HepG2 (cell line): Measurements from ENCODE around the gene GLOD5.

Experiments
- REST ChIP-seq, 2 experiments: IDR thresholded peaks; 2 replicates each; pipeline ENCODE4 v1.6.1; 2011 to 2012; ENCODE audit warnings: low read length in 2 of 2, borderline replicate concordance in 1 of 2, low read depth in 1 of 2, mild to moderate bottlenecking in 1 of 2, moderate library complexity in 1 of 2
- THRA ChIP-seq: sonication (generic); formaldehyde crosslinking; IDR thresholded peaks from 2 replicates; pipeline ENCODE4 v1.4.0; 2020; ENCODE audit warnings: missing genetic modification reagents, borderline replicate concordance
- TRIM24 ChIP-seq: sonication (generic); formaldehyde crosslinking; IDR thresholded peaks from 2 replicates; pipeline ENCODE4 v1.8.0; 2022; ENCODE audit warnings: mild to moderate bottlenecking, missing genetic modification reagents

- TF ChIP-seq REST (IDR thresholded peaks at IDR 0.05; ENCODE audit: borderline replicate concordance in 1 of 2, low read depth in 1 of 2, low read length in 2 of 2) (no peak), THRA (CRISPR knock-in tag) (no peak), TRIM24 (no peak)
Measured at GRCh38 chrX:48715876-48716502, 45.6 kb upstream of the GLOD5 start.
